Measurements from ENCODE around the gene DCDC2B. TPM values are rescaled to one million over a fixed set of nuclear protein-coding genes. Genes with fewer than 3 reads are reported as not detected.
A peak's percentile ranks its signal among the peaks of the same experiment; 100 is the strongest.

Gene DCDC2B
- total and polyA plus RNA-seq, 2 of the 13 experiments (the other 11 are each of a cell fraction or from before 2014, with no cell fraction given), result not detected

DNA sequence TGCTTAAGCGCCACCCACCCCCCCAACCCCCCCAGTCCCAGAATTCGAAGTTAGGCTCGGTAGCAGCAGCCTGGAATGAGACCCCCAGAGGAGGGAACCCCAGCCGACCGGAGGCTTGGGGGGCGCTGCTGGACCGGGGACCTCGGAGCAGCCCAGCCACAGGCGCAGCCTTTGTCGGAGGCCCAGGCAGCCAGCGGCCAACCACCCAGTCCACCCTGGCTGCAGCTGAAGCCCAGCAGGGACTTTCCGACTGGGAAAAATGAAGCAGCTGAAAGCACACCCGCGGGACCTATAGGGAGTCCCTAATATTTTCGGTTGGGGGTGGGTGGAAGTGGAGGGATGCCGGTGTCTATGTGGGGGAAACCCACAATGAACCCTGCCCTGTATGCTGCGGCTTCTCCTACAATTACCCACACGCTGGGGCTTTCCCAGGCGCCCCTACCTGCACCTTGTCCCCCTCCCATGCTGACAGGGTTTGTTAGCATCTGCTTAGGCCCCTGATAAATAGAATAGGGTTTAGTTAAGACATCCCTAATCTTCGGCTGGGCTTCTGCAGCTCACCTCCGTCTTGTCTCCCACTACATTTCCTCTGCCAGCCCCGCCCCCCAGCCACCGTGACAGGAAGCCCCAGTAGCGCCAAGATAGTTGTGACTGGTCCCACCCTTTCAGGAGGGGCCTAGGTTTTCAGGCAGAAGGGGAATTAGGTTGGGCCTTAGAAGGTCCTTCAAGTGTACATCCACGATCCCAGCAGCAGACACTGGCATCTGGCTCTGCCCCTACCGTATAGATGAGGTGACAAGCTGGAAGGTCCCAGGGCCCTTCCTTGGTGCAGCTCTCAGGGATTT, 7.7 kb upstream of the DCDC2B start (continued):
- TF ChIP-seq ZNF615 (CRISPR knock-in tag; IDR thresholded peaks at IDR 0.05; ENCODE audit: borderline replicate concordance) (no peak), HMGXB3 (CRISPR knock-in tag; IDR thresholded peaks at IDR 0.05; ENCODE audit: borderline replicate concordance) (no peak), ELF1 (CRISPR knock-in tag; IDR thresholded peaks at IDR 0.05) (no peak), PHF8 (CRISPR knock-in tag; IDR thresholded peaks at IDR 0.05) (peak; percentile 29; the same call in 1 of the 2 replicates), TERF1 (CRISPR knock-in tag; IDR thresholded peaks at IDR 0.05) (no peak), SKI (IDR thresholded peaks at IDR 0.05; ENCODE audit: partially characterized antibody) (no peak), ZNF672 (CRISPR knock-in tag; IDR thresholded peaks at IDR 0.05) (no peak), GTF3A (CRISPR knock-in tag; conservative IDR thresholded peaks at IDR 0.05) (no peak), NCOA2 (CRISPR knock-in tag; IDR thresholded peaks at IDR 0.05) (no peak), RFXANK (CRISPR knock-in tag; IDR thresholded peaks at IDR 0.05) (no peak), STAG1 (CRISPR knock-in tag; IDR thresholded peaks at IDR 0.05) (peak; percentile 41), ARNT2 (CRISPR knock-in tag; IDR thresholded peaks at IDR 0.05; ENCODE audit: low read depth) (peak; percentile 77; the same call in 1 of the 2 replicates), ZNF343 (CRISPR knock-in tag; IDR thresholded peaks at IDR 0.05) (no peak), NFAT5 (CRISPR knock-in tag; IDR thresholded peaks at IDR 0.05) (no peak), MEF2D (CRISPR knock-in tag; IDR thresholded peaks at IDR 0.05) (no peak), SNRNP70 (IDR thresholded peaks at IDR 0.05; ENCODE audit: low read depth, low read length) (no peak), ZNF768 (CRISPR knock-in tag; IDR thresholded peaks at IDR 0.05) (no peak), ZNF333 (CRISPR knock-in tag; IDR thresholded peaks at IDR 0.05; ENCODE audit: borderline replicate concordance) (no peak), NR2C2 (CRISPR knock-in tag; IDR thresholded peaks at IDR 0.05; ENCODE audit: borderline replicate concordance) (no peak), ZNF383 (CRISPR knock-in tag; IDR thresholded peaks at IDR 0.05; ENCODE audit: borderline replicate concordance) (no peak)
